Stimulated activated CD8-positive, alpha-beta memory T cell treated with anti-CD3 and anti-CD28 coated beads, Interleukin-7, amount 100 ng/mL, for 48 hours (primary cell): Measurements from ENCODE around the gene TXNDC15.
"Not testable (repeated sequence)": the region's sequence is repeated elsewhere in the genome, so short reads cannot be mapped to it uniquely, and the experiment has no call there.

Experiments
- DNase-seq, 2 donors: peaks; one replicate each; pipeline ENCODE4 v3.0.0-alpha.2; 2020; ENCODE audit warnings: low read depth in 1 of 2; ENCODE audit errors: extremely low read depth in 1 of 2

Gene TXNDC15, protein sequence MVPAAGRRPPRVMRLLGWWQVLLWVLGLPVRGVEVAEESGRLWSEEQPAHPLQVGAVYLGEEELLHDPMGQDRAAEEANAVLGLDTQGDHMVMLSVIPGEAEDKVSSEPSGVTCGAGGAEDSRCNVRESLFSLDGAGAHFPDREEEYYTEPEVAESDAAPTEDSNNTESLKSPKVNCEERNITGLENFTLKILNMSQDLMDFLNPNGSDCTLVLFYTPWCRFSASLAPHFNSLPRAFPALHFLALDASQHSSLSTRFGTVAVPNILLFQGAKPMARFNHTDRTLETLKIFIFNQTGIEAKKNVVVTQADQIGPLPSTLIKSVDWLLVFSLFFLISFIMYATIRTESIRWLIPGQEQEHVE

DNA sequence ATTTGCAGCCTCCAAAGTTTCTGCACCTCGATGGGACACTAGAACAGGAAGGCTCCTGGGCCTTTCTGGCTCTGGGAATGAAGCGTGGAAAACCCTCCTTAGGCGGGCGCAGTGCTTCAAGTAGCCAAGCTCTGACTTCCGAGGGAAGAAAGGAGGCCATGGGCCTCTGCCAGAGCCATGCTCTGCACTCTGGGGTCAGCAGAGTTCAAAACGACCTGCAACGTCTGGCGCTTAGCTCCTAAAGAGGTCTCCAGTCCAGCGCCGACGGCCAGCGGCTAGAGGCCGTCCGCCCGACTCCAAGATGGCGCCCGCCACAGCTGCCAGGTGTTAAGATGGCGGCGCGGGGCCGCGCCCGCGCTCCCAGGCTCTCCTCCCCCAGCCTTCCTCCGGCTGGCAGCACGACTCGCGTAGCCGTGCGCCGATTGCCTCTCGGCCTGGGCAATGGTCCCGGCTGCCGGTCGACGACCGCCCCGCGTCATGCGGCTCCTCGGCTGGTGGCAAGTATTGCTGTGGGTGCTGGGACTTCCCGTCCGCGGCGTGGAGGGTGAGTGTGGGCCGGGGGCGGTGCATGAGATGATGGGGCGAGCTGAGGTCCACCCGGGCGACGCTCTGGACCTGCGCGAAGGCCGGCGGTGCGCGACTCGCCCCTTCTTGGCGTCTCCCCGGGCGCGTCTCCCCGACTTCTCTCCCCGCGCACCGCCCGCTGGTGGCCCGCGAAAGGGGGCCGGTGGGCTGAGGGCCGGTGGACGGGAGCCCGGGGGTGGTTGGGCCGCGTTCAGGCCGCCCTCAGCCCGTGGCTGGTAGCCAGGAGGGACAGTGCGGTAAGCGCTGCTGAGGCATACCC, at the start of gene TXNDC15:
TSS of gene TXNDC15 (plus strand) at position 385 of the 844 bp plus-strand sequence. CDS start at position 442, 57 bp downstream.
- peak; percentile 65 to 69 for DNase-seq

DNA sequence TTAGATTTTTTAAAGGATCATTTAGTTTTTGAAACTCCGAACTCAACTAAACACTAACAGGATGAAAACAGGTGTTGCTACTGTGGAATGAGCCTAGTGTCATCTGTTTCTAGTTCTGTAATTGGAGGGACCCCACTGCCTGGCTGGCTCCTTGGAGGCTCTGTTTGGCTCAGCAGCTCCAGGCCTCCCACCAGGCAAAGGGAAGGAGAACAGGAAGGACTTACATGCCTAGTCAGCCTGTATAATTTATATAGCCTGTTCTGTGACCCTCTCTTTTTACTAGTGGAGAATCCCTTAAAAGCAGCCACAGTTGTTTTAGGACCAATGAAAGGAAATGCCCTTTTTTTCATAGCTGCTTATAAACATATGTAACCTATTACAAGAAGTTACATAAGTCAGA, 49.5 kb upstream of the TXNDC15 start:
- no peak for DNase-seq

DNA sequence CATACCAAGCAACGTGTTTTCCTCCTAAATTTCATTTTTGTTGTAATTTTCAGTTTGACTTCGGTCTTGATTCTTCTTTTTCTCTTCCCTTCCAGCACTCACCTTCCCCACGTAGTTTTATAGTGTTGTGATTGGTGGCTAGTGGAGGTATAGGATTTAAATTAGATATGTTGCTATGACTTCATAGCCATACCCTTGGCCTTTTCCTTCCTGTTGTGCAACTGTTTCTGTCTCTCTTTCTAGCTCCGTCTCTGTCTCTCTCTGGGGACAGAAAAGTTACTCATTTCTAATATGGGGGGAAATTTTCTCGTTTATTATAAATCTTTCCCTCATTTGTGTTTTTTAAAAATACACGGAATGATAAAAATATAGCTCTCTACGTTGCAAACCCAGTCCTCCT, 49.0 kb upstream of the TXNDC15 start:
- DNase-seq = no peak

DNA sequence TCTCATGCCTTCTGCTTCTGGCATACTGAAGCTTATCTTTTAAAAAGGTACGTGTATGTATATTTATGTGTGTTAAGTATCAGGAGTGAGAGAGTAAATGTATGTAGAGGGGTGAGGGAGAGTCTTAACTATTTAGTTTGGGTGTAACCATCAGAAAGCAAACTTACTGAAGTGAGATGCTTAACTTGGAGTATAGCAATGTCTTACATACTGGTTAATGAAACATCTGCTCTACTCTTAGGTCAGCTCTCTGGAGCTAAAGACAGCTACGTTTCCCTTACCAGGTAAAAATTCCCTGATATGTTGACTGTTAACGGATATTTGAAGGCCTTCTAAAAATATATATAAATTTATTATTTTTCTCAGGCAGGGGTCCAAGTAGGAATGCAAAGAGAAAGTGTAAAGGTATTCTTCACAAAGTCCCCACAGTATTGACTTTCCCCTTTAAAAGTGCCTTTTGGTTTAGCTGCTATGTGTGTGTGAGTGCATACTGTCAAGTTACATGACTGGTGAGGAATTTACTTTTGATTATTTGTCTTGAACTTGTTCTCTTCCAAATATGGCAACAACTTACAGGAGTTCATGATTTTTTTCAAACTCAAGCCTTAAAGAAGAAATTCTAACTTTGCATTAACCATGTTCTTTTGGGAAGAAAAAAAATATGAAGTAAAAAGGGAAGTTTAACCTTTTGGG, 40.7 kb upstream of the TXNDC15 start:
- DNase-seq = no peak

DNA sequence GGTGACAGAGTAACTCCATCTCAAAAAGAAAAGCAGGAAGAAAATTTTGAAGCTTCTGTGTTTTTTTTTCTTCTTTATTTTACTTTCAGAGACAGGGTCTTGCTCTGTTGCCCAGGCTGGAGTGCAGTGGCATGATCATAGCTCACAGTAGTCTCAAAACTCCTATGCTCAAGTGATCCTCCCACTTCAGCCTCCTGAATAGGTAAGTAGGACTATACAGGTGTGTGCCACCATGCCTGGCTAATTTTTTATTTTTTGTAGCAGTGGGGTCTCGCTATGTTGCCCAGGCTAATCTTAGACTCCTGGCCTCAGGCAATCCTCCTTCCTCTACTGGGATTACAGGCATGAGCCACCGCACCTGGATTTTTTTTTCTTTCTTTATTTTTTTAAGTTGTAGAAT, 38.5 kb upstream of the TXNDC15 start:
- no peak for DNase-seq

DNA sequence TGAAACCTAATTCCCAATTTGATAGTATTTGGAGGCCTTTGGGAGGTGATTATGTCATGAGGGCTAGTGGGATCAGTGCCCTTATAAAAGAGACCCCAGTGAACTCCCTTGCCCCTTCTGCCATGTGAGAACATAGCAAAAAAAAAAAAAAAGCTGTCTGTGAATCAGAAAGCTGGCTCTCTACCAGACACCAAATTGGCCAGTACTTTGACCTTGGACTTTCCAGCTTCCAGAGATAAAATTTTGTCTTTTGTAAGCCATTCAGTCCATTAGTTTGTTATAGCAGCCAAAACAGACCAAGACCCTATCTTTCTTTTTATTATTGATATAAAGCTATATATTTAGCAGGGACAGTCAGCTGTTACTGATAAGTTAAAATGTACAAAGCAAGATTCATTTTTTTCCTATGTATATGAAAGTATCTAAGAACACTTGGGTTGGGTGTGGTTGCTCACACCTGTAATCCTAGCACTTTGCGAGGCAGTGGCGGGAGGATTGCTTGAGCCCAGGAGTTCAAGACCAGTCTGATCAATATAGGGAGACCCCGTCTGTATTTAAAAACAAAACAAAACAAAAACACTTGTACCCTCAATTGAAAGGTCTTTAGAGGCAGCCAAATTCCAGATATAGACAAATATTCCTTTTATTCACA, 36.5 kb upstream of the TXNDC15 start:
- no peak for DNase-seq

DNA sequence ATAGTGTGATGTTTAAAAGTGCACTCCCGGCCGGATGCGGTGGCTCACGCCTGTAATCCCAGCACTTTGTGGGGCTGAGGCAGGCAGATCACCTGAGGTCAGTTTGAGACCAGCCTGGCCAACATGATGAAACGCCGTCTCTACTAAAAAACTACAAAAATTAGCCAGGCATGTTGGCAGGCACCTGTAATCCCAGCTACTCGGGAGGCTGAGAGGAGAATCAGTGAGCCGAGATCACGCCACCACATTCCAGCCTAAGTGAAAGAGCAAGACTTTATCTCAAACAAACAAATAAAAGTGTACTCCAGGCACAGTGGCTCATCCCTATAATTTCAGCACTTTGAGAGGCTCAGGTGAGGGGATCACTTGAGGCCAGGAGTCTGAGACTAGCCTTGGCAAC, 35.8 kb upstream of the TXNDC15 start:
- not testable (repeated sequence) for DNase-seq

DNA sequence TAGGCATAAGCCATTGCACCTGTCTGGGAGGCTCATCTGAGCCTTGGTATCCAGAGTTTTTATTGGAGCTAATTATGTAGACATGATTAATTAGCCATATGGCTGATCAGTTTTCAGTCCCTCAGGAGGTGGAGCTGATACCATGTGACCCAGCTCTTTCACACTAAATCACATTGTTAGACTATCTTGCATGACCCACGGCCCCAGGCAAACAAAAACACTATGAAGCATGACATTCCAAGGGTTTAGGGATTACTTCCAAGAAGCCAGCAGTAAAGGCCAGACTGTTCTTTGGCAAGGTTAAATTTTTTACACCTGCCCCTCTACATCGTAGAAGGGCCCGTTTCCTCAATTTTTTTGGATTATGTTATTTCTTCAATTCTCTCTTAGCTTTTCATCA, 33.4 kb upstream of the TXNDC15 start:
- DNase-seq = no peak

DNA sequence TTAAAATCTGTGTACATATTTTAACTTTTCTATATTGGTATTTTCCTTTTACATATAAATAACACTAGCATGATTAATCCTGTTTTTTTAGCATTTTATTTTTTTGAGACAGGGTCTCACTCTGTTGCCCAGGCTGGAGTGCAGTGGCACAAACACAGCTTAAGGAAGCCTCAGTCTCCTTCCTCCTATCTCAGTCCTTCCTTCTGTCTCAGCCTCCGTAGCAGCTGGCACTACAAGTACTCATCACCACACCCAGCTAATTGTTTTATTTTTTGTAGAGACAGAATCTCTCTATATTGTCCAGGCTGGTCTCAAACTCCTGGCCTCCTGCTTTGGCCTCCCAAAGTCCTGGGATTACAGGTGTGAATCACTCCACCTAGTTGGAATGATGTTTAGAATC, 29.9 kb upstream of the TXNDC15 start:
- DNase-seq = no peak

DNA sequence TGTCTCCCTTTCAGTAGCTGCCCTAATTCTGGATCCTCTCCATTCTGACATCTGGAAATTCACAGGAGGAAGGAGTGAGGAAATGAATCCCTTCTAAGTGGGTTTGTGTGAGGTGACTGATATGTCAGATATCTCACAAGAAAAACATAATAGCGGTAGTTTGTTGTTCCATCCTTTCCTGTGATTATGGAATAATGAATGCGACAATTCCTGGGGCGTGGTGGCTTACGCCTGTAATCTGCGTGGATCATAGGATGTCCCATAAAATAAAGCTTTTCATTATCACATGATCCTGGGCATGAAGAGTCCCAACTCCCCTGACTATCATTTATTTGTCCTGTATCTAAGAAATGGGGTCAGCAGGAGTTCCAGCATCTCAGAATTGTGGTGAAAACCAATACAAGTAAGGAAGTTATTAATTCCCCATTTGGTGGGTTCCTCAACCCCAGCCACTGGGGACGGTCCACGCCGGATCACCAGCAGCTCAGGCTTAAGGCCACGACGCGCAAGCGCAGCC, 28.8 kb upstream of the TXNDC15 start:
- no peak for DNase-seq

DNA sequence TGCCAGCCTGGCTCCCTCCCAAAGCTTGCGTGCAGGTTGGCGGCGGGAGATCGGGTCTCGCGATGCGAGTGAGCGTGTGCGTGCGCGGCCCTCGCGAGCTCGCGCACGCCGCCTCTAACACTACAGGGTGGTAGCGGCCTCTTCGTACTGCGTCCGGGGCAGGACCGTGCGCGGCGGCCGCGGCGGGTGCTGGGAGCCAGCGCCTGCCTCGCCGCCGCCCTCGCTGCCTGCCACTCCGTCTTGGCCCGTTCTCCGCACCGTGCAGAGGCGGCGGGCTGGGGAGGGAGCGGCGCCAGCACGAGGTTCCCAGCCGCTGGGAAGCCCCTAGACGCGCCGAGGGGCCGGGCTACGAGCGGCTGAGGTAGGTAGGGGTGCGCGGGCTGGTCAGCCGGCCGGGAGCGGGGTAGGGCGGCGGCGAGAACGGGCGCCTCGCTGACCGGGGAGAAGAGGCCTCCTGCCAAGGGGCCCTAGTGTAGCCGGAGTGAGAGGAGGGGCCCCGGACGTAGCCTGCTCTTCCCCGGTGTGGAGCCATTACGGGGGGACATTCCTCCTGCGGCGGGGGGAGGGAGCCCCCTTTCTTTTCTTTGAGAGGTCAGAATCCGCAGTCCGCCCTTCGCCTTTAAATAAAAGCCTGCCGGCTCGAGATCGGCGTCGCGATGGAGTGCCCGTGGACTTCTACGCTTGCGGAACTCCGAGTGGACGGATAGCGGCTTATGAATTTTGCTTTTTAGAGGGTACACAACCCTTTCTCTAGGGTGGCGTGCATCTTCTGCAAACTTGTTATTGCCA, 28.1 kb upstream of the TXNDC15 start, which contains the start of gene C5orf24:
TSS of gene C5orf24 (plus strand) at position 117 of the 789 bp plus-strand sequence. CDS start 8,933 bp downstream, outside the sequence.
- peak; percentile 85 to 91 for DNase-seq

DNA sequence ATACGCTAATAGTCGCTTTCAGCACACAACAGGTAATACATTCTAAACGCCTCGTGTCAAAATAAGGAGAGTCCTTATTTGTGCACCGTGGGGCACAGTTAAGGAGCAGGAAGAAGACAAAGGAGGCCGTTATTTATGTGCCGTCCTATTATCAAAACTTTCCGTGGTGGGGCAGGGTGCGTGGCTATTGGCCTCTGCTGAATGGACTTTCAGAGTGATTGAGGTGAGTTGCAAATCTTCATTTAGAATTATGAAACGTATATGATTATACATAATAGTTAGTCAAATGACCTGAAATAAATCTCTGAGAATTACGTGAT, 27.6 kb upstream of the TXNDC15 start:
- peak in 1 of 2 donors; percentile 4 for DNase-seq

DNA sequence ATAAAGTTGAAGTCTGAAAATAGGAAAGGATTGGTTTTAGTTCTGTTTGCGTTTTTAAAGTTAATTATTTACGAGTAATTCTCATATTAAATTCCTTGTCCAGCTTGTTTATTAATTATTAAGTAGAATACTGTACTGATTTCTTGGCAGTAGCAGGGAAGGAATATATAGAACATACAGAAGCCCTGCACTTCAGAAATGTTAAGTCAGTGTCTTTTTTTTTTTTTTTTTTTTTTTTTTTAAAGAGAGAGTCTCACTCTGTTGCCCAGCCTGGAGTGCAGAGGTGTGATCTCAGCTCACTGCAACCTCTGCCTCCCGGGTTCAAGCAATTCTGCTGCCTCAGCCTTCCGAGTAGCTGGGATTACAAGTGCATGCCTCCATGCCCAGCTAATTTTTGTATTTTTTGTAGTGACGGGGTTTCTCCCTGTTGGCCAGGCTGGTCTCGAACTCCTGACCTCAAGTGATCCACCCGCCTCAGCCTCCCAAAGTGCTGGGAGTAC, 24.7 kb upstream of the TXNDC15 start:
- DNase-seq = not testable (repeated sequence)

DNA sequence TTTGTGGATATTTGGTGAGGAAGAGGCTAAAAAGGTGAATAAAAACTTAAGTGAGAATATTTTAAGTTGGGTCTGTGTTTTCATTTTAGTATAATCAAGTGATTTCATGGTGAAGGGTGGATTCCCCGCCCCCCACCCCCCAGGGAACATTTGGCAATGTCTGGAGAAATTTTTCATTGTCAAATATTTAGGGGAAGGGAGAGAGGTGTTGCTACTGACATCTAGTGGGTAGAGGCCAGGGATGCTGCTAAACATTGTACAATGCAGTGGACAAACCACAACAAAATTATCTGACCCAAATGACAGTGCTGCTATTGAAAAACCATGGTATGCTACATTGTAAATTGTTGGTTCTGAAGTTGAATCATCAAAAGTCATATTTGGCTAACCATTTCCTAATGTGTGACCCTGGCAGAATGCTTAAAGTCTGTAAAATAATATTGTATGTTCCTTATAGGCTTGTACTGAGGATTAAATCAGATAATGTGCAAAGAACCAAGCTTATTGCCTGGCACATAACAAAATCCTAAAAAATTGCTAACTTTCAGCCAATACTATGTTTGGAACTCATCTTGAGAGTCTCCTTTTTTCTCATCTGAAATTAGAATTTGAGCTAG, 22.8 kb upstream of the TXNDC15 start:
- DNase-seq = no peak

DNA sequence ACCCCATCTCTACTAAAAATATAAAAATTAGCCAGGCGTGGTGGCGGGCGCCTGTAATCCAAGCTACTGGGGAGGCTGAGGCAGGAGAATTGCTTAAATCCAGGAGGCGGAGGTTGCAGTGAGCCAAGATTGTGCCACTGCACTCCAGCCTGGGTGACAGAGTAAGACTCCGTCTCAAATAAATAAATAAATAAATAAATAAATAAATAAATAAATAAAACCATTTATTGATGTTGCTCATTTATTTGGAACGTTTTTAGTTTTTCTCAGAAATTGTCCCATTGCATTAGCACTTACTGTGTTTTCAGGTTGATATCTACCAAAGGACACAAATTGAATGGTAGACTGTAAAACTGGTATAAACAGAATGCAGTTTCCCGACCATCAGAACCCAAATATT, 17.7 kb upstream of the TXNDC15 start:
- DNase-seq = not testable (repeated sequence)

DNA sequence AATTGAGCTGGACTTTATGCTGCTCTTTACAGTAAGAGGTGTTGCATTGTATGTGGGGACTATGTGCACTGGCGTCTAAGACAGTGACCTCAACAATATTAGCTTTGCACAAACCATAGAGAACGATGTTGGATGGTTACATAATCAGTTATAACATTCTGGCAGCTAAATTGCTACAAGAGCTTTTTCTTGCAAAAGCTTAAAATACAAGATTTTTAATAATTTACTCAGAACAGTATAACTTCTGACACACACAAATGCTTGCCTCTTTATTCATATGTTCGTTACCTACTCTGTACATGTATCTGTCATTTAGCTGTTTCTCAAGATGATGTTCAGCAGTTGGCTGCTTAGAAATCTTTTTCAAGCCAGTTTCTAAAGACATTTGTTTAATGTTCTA, 16.8 kb upstream of the TXNDC15 start:
- no peak for DNase-seq

DNA sequence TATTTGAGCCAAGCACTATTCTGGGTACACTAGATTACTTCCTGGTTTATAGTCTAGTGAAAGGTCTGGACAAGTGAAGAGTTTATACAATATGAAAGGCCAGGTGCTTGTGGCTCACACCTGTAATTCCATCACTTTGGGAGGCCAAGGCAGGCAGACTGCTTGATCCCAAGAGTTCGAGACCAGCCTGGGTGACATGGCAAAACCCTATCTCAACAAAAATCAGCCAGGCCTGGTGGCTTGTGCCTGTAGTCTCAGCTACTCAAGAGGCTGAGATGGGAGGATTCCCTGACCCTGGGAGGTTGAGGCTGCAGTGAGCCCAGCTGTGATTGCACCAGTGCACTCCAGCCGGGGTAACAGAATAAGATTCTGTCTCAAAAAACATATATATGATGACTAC, 9.5 kb upstream of the TXNDC15 start:
- DNase-seq = no peak

DNA sequence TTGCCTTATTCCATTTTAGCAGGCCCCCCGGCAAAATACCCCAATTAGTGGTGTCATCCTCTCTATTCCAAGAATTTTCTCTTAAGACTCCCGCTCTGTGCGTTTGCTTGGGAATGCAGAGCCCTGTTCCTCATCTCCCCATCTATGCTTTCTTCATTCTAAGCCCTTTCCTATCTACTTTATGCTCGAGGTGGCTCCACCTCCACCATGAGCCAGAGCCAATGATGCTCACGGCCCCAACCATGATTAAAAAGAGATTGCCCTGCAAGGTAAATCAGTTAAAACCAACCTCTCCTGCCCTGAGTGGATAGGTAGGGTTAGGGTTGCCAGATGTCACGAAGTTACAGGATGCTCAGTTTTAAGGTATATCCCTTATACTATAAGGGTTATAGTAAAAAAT, 677 bp upstream of the TXNDC15 start:
- no peak for DNase-seq
